HG03097 (cell line): Measurements from ENCODE around the gene SQOR.
A peak's percentile ranks its signal among the peaks of the same experiment; 100 is the strongest.

ENCODE experiments used
- ATAC-seq: cut with Tn5 transposase; IDR thresholded peaks from one replicate; pipeline ENCODE4 v1.9.1; 2021; ENCODE audit not compliant: unreplicated experiment, low FRiP score

Gene SQOR

DNA sequence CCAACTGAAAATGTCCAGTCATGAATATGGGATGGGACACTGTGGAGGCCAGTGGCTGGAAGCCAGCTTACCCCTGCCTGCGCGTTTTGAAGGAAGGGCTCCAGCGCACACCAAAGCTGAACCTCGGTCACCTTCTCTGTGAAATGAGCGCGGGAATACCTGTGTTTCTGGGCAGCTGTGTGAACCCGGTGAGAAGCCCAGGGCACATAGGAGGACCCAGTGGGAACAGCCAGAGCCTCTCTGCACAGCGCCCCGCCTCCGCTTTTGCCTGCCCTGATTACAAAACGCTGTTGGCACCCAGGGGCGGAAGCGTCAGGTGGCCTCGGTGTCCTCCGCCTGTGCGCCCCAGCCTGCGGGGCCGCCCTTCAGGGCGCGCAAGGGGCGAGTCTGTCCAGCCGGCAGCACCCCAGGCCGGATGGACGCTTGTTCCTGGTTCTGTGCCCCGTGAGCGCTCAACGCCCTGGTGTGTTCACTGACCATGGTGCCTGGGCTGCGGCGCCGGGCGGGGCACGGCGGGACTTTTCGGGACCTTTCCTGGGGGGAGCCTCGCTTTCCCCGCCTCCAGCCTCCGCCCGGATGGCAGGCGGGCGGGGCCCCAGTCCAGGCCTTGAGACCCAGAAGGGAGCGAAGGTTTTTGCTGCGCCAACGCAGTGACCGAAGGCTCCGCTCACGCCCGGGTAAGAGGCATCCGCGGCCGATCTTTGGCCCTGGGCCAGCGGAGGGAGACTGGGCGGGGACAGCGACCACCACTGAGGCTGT lies at the start of gene SQOR:
Gene SQOR, plus strand, starts transcription at position 598 of the 759 bp plus-strand sequence. CDS start 23,895 bp downstream, outside the sequence.
- peak; percentile 74 for ATAC-seq

DNA sequence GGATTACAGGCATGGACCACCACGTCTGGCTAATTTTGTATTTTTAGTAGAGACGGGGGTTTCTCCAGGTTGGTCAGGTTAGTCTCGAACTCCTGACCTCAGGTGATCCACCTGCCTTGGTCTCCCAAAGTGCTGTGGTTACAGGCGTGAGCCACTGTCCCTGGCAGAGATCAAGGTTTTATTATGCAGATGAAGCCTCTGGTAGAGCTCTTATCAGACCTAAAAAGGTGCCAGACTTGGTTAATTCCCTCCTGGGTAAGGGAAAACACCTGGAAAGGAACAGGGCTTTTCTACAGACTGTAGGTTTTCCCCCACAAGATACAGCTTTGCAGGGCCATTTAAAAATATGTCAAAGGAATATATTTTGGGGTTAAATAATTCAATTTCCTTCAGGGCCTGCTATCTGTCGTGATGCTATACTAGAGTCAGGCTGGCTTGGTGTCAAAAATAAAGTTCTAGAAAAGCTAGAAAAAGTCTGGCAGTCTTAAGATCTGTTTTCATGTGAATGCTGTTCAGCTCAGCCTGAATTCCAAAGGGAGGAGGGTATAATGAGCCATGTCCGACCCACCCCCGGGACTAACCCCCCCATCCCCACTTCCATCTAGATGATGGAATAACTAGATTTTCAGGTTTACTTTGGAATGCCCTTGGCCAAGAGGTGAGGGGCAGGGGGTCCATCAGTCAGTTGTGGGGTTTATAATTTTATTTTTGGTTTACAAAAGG lies 49.6 kb upstream of the SQOR start:
- ATAC-seq: no peak

DNA sequence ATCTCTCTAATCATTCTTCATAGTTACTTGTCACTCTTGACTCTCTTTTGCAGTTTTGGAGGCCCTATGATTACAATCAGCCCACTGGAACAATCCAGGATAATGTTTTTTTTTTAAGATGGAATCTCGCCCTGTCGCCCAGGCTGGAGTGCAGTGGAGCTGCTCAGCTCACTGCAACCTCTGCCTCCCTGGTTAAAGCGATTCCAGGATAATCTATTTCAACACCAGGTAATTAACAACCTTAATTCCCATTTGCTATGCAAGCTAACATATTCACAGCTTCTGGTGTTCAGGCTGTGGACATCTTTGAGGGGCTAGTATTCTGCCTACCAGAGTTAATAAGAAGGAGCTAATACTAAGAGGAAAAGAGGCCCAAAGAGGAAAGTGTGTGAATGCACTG lies 48.7 kb upstream of the SQOR start:
- ATAC-seq: no peak

DNA sequence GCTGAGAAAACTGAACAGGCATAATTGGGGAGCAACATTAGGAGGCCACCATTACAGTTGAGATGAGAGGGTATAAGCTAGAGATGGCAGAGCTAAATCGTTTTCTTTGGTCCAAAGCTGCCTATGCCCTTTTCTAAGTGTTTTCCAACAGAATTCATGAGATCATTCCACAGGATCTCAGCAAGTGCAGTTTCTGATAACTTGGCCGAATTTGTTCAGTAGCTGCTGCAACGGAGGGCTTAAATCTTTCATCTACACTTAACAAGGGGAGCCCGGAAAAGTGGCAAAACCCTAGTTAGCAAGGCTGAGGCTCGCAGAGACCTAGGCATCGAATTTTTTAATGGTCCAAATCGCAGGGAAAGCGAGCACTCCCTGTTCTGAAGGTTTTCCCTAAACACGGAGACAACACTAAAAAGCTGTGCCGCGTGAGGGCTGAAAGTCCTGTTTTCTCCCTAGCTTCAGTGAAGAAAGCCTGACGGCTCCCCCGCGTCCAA lies 48.2 kb upstream of the SQOR start:
- ATAC-seq: no peak

DNA sequence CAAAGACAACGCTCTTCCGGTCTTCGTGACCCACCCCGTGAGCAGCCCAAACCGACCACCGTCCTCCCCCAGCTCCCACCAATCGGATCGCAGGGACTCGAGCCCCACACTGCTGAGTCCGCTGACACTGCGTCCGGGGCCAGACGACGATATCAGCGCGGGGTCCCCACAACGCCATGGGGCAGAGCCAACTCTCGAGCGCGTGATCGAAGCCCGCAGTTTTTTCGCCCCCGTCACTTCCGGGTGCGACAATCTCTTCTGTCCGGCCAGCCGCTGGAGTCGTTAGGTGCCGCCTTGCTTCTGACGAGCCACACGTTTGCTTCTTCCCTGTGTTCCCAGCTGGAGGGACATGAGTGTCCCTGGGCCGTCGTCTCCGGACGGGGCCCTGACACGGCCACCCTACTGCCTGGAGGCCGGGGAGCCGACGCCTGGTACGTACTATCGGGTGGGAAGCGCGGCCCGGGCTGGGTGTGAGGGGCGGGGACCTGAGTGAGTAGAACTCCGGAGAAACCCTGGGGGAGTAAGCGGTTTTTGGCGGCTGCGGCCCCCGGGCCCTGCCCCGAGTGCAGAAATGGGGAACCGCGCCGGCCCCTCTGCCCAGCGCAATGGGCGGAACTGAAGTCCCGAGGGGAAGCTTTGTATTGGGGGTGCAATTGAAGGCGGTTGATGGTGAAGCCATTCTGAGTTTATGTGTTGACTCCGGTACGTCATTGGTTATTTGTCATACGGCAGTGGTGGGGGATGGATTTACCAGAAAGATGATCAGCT lies 47.5 kb upstream of the SQOR start, which contains the start of gene BLOC1S6:
Gene BLOC1S6, plus strand, starts transcription at position 285 of the 768 bp plus-strand sequence. Its CDS starts 65 bp downstream, at position 350.
- peak; percentile 71 for ATAC-seq

DNA sequence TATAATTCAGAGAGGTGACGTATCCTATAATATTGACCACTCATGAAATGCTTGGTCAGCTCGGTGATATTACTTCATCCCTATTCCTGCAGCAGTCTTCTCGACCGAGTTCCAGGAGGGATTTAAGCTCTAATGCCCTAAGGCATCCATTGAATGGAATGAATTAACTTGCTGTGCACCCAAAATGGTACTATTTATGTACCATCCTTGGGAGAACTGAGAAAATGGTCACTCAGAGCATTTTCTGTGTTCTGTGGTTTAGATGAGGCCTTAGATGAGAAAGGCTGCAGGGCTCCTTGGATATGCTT lies 47.0 kb upstream of the SQOR start:
- ATAC-seq: no peak

DNA sequence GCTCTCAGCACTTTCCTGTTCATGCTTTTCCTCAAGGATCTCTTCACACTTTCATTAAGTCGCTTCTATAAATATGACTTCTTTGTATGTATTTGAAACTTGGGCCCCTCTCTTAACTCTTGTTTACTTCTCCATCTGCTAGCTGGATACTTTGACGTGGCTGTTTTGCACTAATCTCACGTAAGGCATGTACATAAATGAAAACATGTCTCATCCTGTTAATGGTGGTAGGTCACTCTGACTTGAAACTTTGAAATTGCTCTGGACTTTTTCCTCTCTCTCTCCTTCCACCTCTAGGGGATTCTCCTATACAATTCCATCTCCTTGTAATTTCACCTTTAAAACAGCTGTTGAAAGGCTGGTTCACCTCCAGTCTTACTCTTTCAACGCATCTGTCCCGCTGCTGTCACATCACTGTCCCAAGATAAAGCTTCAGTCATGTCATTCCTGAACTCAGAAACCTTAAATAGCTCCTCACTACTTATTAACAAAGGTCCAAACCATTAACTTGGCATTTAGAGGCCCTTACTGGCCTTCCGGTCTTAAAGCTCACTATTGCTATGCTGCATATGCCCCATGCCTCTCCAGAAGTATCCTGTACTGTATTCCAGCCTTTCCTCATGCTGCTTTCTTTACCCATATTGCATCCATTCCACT lies 46.5 kb upstream of the SQOR start:
- ATAC-seq: no peak

DNA sequence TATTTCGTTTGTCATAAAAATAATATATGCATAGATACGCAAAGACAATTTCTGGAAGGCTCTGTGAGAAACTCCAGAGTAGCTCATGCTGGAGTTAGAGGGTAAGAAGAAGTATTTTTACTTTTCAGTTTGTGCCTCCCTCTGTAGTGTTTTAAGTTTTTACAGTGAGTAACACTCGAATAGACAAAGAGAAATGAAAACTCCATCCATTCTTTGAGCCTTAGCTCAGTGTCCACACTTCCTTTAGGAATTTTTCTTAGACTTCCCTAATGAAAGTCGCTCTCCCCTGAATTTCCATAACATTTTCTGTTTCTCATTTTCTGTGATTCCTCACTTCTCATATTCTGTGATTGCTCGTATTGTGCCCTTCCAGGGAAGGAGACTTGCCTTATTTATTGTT lies 45.6 kb upstream of the SQOR start:
- no peak for ATAC-seq

DNA sequence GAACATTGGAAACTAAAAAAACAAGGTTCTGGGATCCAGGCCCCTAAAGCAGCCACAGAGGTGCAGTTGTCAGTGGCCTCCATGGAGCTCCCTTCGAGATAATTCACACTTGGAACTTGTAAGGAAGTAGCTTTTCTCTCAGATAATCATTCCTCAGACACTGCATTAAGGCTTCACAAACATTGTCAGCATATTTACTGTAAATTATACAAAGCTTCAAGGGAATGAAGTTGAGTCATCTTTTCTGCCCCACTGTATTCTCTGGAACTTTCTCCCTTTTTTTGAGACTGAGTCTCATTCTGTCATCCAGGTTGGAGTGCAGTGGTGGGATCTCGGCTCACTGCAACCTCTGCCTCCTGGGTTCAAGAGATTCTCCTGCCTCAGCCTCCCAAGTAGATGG lies 40.5 kb upstream of the SQOR start:
- ATAC-seq: no peak

DNA sequence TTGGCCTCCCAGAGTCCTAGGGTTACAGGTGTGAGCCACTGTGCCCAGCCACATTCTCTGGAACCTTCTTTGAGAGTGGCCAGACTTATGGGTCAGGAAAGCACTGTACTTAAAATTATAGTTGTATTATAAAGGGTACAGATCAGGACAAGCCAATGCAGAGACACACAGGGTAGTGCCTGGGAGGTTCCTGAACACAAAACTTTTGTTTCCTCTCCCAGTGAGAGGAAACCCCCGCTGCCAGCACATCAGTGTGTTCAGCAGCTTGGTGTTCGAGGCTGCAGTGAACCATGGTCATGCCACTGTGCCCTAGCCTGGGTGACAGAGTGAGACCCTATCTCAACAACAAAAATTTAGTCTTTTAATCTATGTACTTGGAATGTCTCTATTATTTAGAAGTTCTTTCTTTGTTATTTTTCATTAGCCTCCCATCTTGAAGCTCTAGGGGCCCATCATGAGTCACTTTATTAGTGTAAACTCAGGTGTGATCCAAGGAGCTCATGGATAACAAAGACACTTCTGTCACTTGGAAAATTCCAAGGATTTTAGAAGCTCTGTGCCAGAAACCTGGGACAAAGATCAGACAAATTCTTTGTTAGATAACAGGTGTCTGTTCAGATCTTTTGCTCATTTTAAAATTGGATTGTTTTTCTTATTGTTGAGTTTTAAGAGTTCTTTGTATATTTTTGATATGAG lies 39.8 kb upstream of the SQOR start:
- ATAC-seq: no peak

DNA sequence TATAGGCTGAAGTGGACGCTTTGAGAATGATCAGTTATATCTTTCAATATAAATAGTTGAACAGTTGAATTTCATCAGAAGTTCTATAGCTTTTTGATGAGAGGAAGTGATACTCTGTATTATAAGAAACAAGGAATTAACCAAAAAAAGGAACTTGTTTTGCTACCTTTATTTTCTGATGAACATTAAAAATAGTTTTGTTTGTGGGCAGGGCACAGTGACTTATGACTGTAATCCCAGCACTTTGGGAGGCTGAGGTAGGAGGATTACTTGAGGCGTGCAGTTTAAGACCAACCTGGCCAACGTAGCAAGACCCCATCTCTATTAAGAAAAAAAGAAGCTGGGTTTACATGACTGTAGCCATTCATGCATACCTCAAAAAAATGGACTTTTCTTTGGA lies 30.9 kb upstream of the SQOR start:
- ATAC-seq: no peak

DNA sequence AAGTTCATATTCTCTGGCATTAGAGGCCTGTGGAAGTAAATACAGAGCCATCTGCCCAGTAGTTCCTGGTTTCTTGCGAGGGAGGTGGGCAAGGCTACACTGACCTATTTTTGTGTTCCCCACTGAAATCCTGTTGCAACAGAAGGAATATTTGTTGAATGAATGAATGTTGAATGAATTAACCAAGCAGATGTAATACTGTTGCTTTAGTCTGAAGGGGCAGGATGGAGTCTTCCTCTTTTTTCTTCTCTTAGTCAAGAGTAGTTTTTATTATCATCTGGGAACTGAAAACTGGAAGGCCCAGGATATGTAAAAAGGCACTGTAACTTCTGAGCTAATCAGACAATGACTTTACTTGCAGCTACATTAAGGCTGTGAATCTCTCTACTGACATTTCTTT lies 30.5 kb upstream of the SQOR start:
- ATAC-seq: no peak

DNA sequence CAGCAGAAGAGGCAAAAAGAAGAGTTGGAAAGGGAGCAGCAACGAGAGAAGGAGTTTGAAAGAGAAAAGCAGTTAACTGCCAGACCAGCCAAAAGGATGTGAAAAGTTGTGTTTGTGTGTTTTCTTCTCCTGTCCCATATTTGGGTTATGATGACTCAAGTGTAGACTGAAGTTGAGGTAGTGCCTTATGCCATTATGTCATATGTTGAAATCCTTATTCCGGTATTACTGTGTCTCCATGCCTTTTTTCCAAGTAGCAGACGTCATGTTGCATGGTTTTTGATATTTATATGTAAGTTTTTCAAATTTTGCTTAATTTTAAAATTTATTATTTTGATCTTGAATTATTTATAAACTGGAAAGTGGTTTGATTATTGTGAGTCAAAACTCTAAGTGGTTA lies 28.4 kb upstream of the SQOR start:
- ATAC-seq: no peak

DNA sequence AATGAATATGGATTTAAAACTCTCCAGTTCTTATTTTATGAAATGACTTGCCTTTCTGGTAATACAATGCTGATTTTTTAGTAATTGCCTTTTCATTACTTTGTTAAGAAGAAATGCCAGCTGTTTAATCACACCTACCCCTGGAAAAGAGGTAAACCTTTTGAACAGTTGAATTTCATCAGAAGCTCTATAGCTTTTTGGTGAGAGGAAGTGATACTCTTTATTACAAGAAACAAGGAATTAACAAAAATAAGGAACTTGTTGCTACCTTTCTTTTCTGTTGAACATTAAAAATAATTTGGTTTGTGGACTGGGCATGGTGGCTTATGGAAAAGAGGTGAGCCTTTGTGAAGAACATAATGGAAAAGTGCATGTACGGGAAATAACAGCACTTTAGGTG lies 28.0 kb upstream of the SQOR start:
- no peak for ATAC-seq

DNA sequence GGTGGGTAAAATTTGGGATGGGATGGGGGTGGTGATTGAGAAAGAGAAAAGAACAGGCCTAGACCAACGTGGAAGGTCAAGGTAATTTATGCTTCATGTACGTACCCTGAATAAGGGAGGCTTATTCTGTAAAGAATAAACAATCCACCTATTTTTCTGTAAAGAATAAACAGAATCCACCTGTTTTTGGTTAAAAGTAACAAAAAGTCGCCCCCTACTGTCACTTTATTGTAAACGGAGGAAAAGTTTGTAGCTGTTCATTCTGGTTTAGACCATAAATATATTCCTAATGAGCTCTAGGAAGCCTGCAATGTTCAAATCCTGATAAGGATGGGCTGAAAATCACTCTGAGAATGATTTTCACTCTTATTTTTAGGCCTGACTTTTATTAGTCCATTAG lies 23.5 kb upstream of the SQOR start:
- no peak for ATAC-seq

DNA sequence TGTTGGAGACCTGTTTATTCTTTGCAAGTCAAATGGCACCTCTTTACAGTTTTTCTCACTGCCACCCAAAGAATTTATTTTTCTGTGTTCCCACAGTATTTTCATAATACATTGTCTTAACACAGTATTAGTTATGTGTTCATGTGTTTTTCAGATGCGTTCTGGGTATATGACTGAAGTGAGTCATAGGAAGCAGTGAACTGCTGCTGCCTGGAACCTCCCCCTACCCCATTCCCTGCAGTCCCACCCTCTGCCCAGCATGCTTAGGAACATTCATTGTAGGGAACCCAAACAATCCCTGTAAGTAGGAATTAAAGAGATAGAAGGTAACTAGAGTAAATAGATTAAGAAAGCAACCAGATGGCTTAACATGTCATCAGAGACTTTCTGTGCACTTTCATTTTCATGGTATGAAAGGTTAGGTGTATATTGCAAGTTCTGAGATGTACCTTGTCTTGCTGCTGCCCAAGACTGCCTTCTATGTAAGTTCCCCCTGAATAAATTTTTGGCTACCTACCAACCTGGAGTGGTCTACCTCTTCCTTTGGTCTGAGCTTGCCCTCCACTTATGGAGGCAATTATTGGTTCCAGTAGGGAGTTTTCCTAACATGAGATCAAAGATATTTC lies 21.9 kb upstream of the SQOR start:
- no peak for ATAC-seq

DNA sequence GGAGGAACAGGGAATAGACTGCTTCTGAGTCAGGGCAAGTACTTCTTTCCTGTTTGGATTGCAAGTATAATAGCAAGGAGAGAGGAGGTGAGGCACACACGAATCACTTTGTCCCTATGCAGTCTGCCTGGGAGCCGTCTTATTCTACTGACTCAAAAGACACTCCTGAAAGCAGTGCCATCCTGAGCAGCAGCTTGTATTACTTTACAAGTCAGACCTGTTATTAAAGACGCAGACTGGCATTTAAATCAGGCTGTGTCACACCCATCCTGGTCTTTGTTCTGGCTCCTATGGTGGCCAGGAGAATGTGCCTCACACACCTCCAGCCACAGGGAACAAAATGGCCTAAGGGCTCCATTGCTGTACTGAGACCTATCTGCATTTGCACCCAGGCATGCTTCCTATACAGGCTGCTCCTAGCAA lies 17.9 kb upstream of the SQOR start:
- ATAC-seq: no peak

DNA sequence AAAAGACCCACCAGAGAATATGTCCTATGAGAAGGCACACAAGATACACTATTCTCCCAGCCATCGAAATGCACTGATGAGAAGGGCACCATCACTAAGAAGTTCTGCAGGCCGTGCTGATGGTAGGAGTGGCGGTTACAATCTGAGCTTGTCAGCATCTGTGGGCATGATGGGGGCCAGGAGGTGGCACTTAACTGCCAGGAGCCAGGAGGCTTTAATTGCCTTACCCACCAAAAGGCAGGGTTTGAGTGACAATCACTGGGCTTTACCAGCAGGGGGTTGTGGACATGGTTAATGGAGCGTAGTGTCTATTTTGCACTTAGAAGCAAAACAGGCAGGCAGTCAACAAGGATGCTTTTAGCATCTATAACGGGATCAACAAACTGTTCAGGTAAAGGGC lies 16.0 kb upstream of the SQOR start:
- no peak for ATAC-seq

DNA sequence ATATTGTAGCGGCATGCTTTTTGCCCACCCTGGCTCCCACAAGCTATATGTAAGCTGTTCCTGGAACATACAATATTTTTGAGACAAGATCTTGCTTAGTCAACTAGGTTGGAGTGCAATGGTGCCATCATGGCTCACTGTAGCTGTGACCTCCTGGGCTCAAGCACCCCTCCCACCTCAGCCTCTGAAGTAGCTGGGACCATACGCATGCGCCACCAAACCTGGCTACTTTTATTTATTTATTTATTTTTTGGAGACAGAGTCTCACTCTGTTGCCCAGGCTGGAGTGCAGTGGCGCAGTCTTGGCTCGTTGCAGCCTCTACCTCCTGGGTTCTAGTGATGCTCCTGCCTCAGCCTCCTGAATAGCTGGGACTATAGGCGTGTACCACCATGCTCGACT lies 6.7 kb upstream of the SQOR start:
- ATAC-seq: no peak
